NOMO-1 treated with DMSO at 0.1 percent for 48 hours (cell line): ENCODE results near the gene POP5.

Experiments used
- DNase-seq: peaks from one replicate; lab custom pipeline; 2025; ENCODE audit not compliant: unreplicated experiment; lab: John Stamatoyannopoulos, UW

The POP5 gene

GRCh38 chr12:120590741-120591407, 9.7 kb upstream of the POP5 start:
- DNase-seq = no peak

GRCh38 chr12:120588948-120589930, 8.0 kb upstream of the POP5 start:
- DNase-seq = no peak

GRCh38 chr12:120588371-120588770, 7.2 kb upstream of the POP5 start:
- no peak for DNase-seq

- no peak for DNase-seq
These were observed 5.7 kb upstream of the POP5 start for GRCh38 chr12:120586860-120587259.

- DNase-seq = no peak
These were observed 5.0 kb upstream of the POP5 start for GRCh38 chr12:120586206-120586605.

- peak; percentile 62 for DNase-seq
These were observed 3.3 kb upstream of the POP5 start for GRCh38 chr12:120584343-120585149.

- peak; percentile 84 for DNase-seq
These were observed 2.4 kb upstream of the POP5 start for GRCh38 chr12:120583478-120584030.

- no peak for DNase-seq
These were observed 796 bp upstream of the POP5 start for GRCh38 chr12:120581998-120582397.

GRCh38 chr12:120579179-120579578, 2.0 kb downstream of the POP5 start:
- DNase-seq = no peak

- DNase-seq = no peak
These were observed 7.1 kb downstream of the POP5 start for GRCh38 chr12:120574106-120574505.

- DNase-seq = peak; percentile 15
These were observed 7.6 kb downstream of the POP5 start for GRCh38 chr12:120573560-120573959.

- no peak for DNase-seq
These were observed 9.9 kb downstream of the POP5 start for GRCh38 chr12:120571299-120571698.

- DNase-seq = no peak
These were observed 17.7 kb downstream of the POP5 start for GRCh38 chr12:120563495-120563894.

GRCh38 chr12:120562906-120563305, 18.3 kb downstream of the POP5 start:
- no peak for DNase-seq

GRCh38 chr12:120557589-120557988, 23.6 kb downstream of the POP5 start:
- DNase-seq = no peak

- DNase-seq = no peak
These were observed 26.5 kb downstream of the POP5 start for GRCh38 chr12:120554678-120555077.

GRCh38 chr12:120546050-120546386, 35.2 kb downstream of the POP5 start:
- no peak for DNase-seq

- DNase-seq = no peak
These were observed 36.5 kb downstream of the POP5 start for GRCh38 chr12:120544691-120545090.

GRCh38 chr12:120542166-120542565, 39.0 kb downstream of the POP5 start:
- DNase-seq = no peak

- peak; percentile 53 for DNase-seq
These were observed 40.8 kb downstream of the POP5 start for GRCh38 chr12:120540445-120540844.

GRCh38 chr12:120539303-120539702, 41.9 kb downstream of the POP5 start:
- no peak for DNase-seq
